RPMI7951 (cell line): ENCODE data around the gene TRIM10. TPM values are rescaled to one million over a fixed set of nuclear protein-coding genes. Genes with fewer than 3 reads are reported as not detected.
A peak's percentile ranks its signal among the peaks of the same experiment; 100 is the strongest.
"Not testable (repeated sequence)": the region's sequence is repeated elsewhere in the genome, so short reads cannot be mapped to it uniquely, and the experiment has no call there.

Experiments
- DNase-seq: peaks from one replicate; pipeline ENCODE4 v3.0.0-alpha.2; 2012; ENCODE audit warnings: low read depth
- total RNA-seq: library from RNA; depleted of rRNA; stranded (reverse); fragments of >200 nt; shearing (Covaris generic); gene quantifications from 2 replicates; pipeline ENCODE4 v1.2.3, GENCODE V29; 2014

TRIM10 gene
- total RNA-seq, 1 experiment from 2014 or later = not detected

DNA sequence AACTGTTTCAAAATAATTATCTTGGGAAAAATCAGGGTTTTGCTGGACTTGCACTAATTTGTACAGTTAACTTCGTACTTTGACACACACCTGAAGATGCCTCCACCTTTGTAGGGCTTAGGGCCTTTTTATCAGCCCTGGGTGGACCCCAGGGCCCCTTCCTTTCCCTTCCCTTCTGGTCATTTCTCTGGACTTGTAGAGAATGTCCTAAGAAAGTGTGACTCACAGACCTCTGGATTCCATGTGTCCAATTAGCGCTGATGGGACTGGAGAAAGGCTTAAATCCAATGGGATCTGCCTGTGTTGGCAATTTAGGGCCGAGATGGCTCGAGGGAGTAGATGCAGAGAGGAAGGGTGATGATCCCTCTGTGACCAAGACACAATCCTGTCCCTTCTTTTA is 11.7 kb upstream of the TRIM10 start:
- DNase-seq = no peak

GRCh38 chr6:30171677-30172471 is 10.9 kb upstream of the TRIM10 start:
- DNase-seq = peak; percentile 31

DNA sequence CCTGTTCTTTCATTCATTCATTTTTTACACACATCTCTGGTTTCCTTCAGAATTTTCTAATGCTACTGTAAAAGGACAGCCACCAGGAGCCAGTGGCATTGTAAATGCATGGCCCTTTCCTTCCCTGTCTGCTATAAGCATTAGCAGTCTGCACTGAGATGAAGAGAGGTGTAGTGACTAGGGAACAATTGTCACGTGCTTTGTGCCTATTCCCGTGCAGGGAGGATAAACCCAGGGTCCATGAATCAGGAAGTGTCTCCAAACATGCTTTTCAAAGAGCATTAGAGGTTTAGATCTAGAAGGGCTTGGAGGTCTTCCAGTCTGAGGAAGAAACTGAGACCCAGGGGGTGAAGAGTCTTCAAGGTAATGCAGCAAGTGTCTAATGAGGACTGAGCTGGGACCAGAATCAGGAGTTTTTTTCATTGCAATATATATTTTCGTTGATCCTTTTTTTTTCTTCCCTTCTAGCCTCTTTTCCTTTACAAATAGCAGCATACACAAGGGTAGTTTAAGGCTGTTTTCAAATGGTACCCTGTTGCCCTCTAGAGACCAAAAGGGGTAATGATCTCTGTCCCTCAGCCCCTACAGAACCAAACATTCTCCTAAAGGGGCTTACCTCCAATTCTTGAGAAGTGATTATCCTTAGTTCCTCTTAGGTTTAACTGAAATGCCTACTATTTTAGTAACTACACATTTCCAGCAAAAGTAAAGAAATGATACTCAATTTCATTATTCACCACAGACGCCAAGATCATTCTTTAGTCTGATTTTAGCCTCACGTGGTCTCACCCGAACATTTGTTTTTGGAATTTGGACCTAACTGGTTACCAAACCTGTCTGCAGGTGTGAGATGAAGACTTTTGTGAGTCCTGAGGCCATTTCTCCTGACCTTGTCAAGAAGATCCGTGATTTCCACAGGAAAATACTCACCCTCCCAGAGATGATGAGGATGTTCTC is 8.9 kb upstream of the TRIM10 start:
- peak; percentile 59 for DNase-seq

GRCh38 chr6:30168741-30169140 is 7.7 kb upstream of the TRIM10 start:
- DNase-seq = no peak

GRCh38 chr6:30167101-30167500 is 6.1 kb upstream of the TRIM10 start:
- DNase-seq = no peak

- DNase-seq = not testable (repeated sequence)
Observed at GRCh38 chr6:30165238-30165637, 4.2 kb upstream of the TRIM10 start.

GRCh38 chr6:30164714-30165113 is 3.7 kb upstream of the TRIM10 start:
- no peak for DNase-seq

- no peak for DNase-seq
Observed at GRCh38 chr6:30163918-30164654, 3.1 kb upstream of the TRIM10 start.

- DNase-seq = no peak
Observed at GRCh38 chr6:30163090-30163917, 2.3 kb upstream of the TRIM10 start, which contains the start of gene TRIM15. TSS of gene TRIM15 (plus strand) at chr6:30163546. CDS start at chr6:30163685, 139 bp downstream.

DNA sequence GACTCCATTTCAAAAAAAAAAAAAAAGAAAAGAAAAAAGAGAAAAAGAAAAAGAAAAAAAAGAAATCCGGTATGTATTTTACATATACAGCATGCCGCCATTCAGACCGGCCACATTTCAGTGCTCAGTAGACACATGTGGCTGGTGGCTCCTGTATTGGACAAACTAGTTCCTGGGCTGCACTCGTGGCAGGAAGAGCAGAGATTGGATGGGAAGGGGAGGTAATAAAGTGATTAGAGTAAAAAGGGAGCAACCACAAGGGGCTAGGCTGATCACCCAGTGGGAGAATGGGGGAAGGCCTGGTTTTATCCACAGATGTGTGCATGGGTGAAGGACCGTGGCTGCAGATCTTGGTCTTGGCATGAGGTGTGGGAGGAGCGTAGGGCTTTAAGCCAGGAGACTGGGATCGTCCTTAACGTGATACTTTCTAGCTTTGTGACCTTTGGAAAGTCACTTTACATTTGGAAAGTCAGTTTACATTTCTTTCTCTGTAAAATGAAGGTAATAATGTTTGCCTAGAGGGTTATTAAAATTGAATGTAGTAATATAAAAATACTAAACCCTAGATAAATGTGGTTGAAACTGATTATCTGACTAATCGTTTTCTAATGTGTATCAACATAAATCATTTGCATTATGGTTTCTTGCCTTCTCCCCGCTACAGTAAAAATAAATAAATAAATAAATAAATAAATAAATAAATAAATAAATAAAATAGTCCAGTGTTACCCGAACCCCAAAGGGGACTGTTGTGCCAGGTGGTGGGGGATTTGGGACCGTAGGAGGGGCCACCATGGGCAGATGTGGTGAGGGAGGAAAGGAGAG is 1.5 kb upstream of the TRIM10 start:
- DNase-seq = no peak

DNA sequence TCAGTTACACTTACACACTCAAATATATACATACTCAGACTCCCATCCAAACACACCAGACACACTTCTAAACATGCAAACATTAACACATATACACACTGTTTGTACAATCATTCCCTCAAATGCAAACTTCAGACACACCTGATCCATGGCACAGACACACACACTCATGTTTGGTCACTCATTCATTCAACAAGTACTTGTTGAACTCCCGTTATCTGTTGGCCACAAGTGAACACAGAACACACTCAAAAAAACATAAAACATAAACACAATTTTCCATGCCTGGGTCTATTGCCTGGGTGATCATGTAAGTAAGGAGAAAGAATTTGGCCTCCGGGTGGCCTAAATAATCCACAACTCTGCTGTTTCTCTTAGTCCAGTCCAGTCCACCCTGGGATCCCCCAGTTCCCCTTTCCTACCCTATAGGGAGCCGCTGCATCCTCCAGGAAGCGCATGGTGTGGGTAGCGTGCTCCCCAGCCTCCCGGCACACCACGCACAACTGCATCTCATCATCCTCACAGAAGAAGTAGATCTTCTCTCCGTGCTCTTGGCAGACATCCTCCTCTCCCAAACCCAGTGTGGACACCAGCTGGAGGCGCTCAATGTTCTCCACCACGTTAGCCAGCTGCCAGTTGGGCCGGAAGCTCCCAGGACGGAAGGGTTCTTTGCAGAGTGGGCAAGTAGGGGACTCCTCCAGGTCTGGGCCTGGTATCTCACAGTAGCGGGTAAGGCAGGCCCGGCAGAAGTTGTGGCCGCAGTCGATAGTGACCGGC is 815 bp downstream of the TRIM10 start:
- DNase-seq = no peak

- no peak for DNase-seq
Observed at GRCh38 chr6:30158475-30159040, 2.5 kb downstream of the TRIM10 start.

DNA sequence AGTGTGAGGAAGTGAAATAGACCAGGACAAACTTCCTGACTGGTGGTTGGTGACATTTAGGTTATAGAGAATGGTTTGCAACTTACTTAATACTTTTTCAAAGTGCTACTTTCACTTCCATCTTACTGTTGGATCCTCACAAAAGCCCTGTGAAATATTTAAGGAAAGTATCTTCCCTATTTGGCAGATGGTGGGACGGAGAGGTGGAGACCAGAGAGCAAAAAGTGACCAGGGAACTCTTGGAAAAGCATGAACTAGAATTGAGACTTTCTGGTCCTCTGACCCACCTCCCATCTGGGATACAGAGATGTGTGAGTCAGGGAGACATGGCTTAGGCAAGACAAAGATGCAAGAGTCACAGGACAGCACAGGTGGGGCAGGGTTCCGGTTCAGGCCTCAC is 3.0 kb downstream of the TRIM10 start:
- no peak for DNase-seq

- no peak for DNase-seq
Observed at GRCh38 chr6:30157581-30157980, 3.4 kb downstream of the TRIM10 start.

DNA sequence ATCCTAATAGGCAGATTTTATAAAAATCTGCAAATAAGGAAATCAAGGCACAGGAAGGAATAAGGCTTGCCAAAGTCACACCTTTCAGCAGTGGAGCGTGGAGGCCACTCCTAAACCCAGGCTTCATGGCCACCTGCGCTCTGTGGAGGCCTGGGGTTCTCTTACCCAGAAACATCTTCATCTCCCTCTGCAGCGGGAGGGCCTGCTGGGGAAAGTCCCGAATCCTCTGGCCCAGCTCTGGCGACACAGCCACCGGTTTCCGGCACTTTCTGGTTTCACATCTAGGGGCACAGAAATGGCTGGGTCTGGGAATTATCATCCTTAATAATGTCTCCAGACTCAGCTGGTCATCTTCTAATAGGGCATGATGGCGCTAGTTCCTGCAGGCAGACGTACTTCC is 4.2 kb downstream of the TRIM10 start:
- no peak for DNase-seq

GRCh38 chr6:30156262-30156599 is 4.8 kb downstream of the TRIM10 start:
- peak; percentile 79 for DNase-seq

DNA sequence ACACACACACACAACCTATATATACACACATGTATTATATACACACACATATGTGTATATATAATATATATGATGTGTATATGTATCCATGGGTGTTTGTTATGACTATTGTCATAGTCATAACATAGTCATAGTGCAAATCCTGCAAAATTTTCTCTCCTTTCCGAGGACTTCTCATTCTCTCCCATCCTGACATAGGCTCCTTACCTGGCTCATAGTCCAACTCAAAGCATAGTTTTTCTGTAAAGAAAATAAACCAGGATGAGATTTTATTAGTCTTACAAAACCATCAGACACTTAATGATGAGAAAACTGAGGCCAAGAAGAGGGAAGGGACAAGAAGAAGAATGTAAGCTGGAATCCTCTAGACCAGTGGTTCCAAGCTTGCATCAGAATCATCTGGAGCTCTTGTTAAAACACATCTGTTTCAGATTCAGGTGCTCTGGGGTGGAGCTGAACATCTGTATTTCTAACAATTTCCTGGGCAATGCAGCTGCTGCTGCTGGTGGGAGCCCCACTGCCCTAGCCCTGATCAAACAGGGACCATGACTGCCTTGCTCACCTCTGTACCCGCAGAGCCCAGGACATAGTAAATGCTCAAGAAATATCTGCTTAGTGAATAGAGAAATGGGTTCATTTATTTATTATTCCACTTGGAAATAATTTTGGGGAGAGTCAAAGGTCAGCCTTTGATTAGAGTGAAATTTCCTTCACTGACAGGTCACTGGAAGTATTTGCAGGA is 5.3 kb downstream of the TRIM10 start:
- DNase-seq = no peak
